GM23248 (cell line): ENCODE results near the gene CXCL17.

Experiments
- EZH2 ChIP-seq: fragments of 200-600 bp; sonication (generic); IDR thresholded peaks from 2 replicates; pipeline ENCODE4 v1.6.1; 2018; ENCODE audit warnings: antibody characterized with exemption, mild to moderate bottlenecking; ENCODE audit not compliant: insufficient read depth, poor library complexity, severe bottlenecking
- EZH2phosphoT487 ChIP-seq: fragments of 200-600 bp; sonication (generic); IDR thresholded peaks from 2 replicates; pipeline ENCODE4 v1.6.1; 2018; ENCODE audit warnings: antibody characterized with exemption, moderate library complexity, mild to moderate bottlenecking, low read depth; ENCODE audit not compliant: insufficient read depth

- TF ChIP-seq EZH2 (no peak), EZH2phosphoT487 (no peak)
Observed at GRCh38 chr19:42443944-42444398, 1.2 kb upstream of the CXCL17 start.
